Nephron progenitor cell (in vitro differentiated cells): Measurements from ENCODE around the gene ADIG.
A peak's percentile ranks its signal among the peaks of the same experiment; 100 is the strongest.

ENCODE experiments used
- DNase-seq: peaks from one replicate; pipeline ENCODE4 v3.0.0; 2021
- H3K27ac Mint-ChIP-seq: 2 replicates; pipeline ENCODE4 v1.8.0; 2021; ENCODE audit warnings: mild to moderate bottlenecking, moderate library complexity, mixed read lengths
- H3K27me3 Mint-ChIP-seq: 2 replicates; pipeline ENCODE4 v1.8.0; 2021; ENCODE audit warnings: mild to moderate bottlenecking, low read depth, mixed read lengths; ENCODE audit not compliant: poor library complexity
- H3K36me3 Mint-ChIP-seq: 2 replicates; pipeline ENCODE4 v1.8.0; 2021; ENCODE audit warnings: low read depth, mixed read lengths
- H3K4me1 Mint-ChIP-seq: 2 replicates; pipeline ENCODE4 v1.8.0; 2021; ENCODE audit warnings: mixed read lengths
- H3K4me3 Mint-ChIP-seq: 2 replicates; pipeline ENCODE4 v1.8.0; 2021; ENCODE audit warnings: mild to moderate bottlenecking, moderate library complexity, mixed read lengths
- H3K9me3 Mint-ChIP-seq: 2 replicates; pipeline ENCODE4 v1.8.0; 2021; ENCODE audit warnings: mild to moderate bottlenecking, moderate library complexity, mixed read lengths
- TF ChIP-seq, protein P1 (sequence below): fragments of 200-600 bp; sonication (generic); IDR thresholded peaks from 2 replicates; pipeline ENCODE4 v1.5.0; 2021; ENCODE audit warnings: antibody characterized with exemption

ADIG gene

GRCh38 chr20:38543014-38543906 is 37.7 kb upstream of the ADIG start:
- Mint-ChIP-seq H3K27ac (no peak overlapping the region), H3K27me3 (no peaks in the 10 kb centered on the region), H3K4me3 (no peak overlapping the region), H3K9me3 (no peaks in the 10 kb centered on the region), H3K4me1 (no peaks in the 10 kb centered on the region), H3K36me3 (peaks cover 56% of the 10 kb centered on the region)
- TF ChIP-seq, protein P1, sequence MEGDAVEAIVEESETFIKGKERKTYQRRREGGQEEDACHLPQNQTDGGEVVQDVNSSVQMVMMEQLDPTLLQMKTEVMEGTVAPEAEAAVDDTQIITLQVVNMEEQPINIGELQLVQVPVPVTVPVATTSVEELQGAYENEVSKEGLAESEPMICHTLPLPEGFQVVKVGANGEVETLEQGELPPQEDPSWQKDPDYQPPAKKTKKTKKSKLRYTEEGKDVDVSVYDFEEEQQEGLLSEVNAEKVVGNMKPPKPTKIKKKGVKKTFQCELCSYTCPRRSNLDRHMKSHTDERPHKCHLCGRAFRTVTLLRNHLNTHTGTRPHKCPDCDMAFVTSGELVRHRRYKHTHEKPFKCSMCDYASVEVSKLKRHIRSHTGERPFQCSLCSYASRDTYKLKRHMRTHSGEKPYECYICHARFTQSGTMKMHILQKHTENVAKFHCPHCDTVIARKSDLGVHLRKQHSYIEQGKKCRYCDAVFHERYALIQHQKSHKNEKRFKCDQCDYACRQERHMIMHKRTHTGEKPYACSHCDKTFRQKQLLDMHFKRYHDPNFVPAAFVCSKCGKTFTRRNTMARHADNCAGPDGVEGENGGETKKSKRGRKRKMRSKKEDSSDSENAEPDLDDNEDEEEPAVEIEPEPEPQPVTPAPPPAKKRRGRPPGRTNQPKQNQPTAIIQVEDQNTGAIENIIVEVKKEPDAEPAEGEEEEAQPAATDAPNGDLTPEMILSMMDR = no peak
- no peak for DNase-seq

DNA sequence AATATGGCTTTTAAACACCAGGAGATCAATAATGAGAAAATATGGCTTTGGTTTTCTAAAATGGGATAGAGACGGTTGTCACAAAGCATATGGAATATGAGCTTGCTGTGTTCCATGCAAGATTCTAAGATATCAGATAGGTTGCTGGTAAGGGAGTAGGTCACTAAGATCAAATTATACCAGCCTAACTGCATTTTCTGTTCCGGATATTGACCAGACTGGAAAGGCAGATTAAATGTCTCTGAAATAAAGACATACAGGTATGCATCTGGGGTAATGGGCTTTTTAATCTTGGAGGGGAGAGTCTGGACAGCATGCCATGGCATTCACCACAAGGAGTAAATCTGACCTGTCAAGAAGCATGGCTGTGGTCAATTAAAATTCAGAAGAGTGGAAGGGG is 35.2 kb upstream of the ADIG start:
- TF ChIP-seq, protein P1 = no peak
- H3K36me3 Mint-ChIP-seq = peaks cover 57% of the 10 kb centered on the region
- DNase-seq = no peak
- H3K9me3 Mint-ChIP-seq = no peaks in the 10 kb centered on the region
- no peaks in the 10 kb centered on the region for H3K4me1 Mint-ChIP-seq
- H3K4me3 Mint-ChIP-seq = no peak overlapping the region
- H3K27me3 Mint-ChIP-seq = no peaks in the 10 kb centered on the region
- no peak overlapping the region for H3K27ac Mint-ChIP-seq

DNA sequence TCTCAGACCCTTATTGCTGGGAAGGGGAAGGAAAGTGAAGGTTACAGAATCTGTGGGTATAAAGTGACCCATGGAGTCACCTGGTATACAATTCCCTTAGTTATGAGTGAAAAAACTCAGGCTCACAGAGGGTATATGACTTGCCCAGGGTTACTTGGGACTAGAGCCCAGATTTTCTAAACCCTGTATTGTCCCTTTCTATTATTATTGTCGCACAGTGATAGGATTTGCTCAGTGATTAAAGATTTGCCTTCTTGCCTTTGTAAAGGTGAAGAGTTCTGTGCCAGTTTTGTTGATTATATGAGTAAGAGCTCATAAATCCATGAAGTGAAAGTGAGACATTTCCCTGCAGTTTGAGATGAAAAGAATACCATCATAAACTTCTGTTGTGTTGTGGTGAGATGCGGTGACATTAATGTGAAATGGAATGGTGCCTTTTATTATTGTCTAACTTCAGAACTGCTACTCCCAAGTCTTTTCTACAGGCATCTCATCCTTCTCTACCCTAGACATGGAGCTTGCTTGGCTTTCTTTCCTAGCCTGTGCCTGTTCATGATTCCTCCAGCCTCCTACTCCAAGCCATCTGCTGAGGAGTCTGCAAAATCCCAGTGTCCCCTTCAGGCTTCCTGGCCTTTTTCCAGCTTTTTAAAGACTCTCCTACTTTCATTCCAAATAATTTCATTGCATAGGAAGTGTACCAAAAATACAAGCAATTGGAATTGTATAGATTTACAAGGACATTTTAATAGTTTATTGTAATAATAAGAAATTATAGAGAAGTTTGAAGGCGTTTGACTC is 33.5 kb upstream of the ADIG start:
- no peak for DNase-seq
- TF ChIP-seq, protein P1 = no peak
- Mint-ChIP-seq H3K9me3 (no peaks in the 10 kb centered on the region), H3K4me3 (no peak overlapping the region), H3K27ac (peak overlapping the region; percentile 26), H3K27me3 (no peaks in the 10 kb centered on the region), H3K4me1 (no peaks in the 10 kb centered on the region), H3K36me3 (peaks cover 45% of the 10 kb centered on the region)

- TF ChIP-seq, protein P1 = no peak
- no peak overlapping the region for H3K4me3 Mint-ChIP-seq
- peak overlapping the region; percentile 8 for H3K27ac Mint-ChIP-seq
- DNase-seq = no peak
- H3K27me3 Mint-ChIP-seq = no peaks in the 10 kb centered on the region
- peaks cover 40% of the 10 kb centered on the region for H3K36me3 Mint-ChIP-seq
- no peaks in the 10 kb centered on the region for H3K9me3 Mint-ChIP-seq
- H3K4me1 Mint-ChIP-seq = no peaks in the 10 kb centered on the region
Observed at GRCh38 chr20:38548356-38549083, 32.5 kb upstream of the ADIG start.

- Mint-ChIP-seq H3K9me3 (no peaks in the 10 kb centered on the region), H3K27me3 (no peaks in the 10 kb centered on the region), H3K4me1 (no peaks in the 10 kb centered on the region), H3K36me3 (peaks cover 49% of the 10 kb centered on the region), H3K4me3 (no peak overlapping the region), H3K27ac (no peak overlapping the region)
- no peak for DNase-seq
- TF ChIP-seq, protein P1 = no peak
Observed at GRCh38 chr20:38550274-38550673, 30.7 kb upstream of the ADIG start.
